H1 (cell line): ENCODE measurements around the gene MYO1D. TPM values are rescaled to one million over a fixed set of nuclear protein-coding genes. Genes with fewer than 3 reads are reported as not detected.

ENCODE experiments used
- CTCF ChIA-PET: fragments of 300-600 bp; sonication (Branson Sonifier 250); formaldehyde crosslinking; loops from one replicate; lab custom pipeline; 2021; ENCODE audit not compliant: partially characterized antibody; lab: Charles Lee
- POLR2A ChIA-PET: fragments of 300-600 bp; sonication (Branson Sonifier 250); formaldehyde crosslinking; loops from one replicate; lab custom pipeline; 2021; ENCODE audit warnings: inconsistent platforms; ENCODE audit not compliant: partially characterized antibody; lab: Charles Lee
- DNase-seq, 2 experiments: peaks; one replicate each; pipeline versions ENCODE4 v3.0.0 to v3.0.0-alpha.2; 2010 to 2022; ENCODE audit warnings: low spot score in 2 of 2, low read depth in 1 of 2, mixed read lengths in 1 of 2
- FAIRE-seq: peaks from 2 replicates; lab custom pipeline; 2011; peaks lifted over from hg19 to GRCh38; lab: Jason Lieb, UNC
- H2AFZ ChIP-seq: 2 replicates; pipeline ENCODE4 v1.8.1; 2012; ENCODE audit warnings: low read length, inconsistent platforms
- H2AK5ac ChIP-seq: 2 replicates; pipeline ENCODE4 v1.6.1; 2013; ENCODE audit warnings: low read depth, low read length
- H2BK120ac ChIP-seq: replicated peaks from 2 replicates; pipeline ENCODE3; 2013; ENCODE audit warnings: low read depth, low read length, inconsistent platforms
- H2BK12ac ChIP-seq: 2 replicates; pipeline ENCODE4 v1.6.1; 2013; ENCODE audit warnings: low read depth, low read length
- H2BK15ac ChIP-seq: 2 replicates; pipeline ENCODE4 v1.6.1; 2013; ENCODE audit warnings: low read length
- H2BK20ac ChIP-seq: 2 replicates; pipeline ENCODE4 v1.6.1; 2013; ENCODE audit warnings: low read length
- H2BK5ac ChIP-seq: 2 replicates; pipeline ENCODE4 v1.6.1; 2013; ENCODE audit warnings: low read depth, low read length
- H3K14ac ChIP-seq: 2 replicates; pipeline ENCODE4 v1.6.1; 2013; ENCODE audit warnings: inconsistent platforms; ENCODE audit not compliant: insufficient read length
- H3K18ac ChIP-seq: 2 replicates; pipeline ENCODE4 v1.6.1; 2013; ENCODE audit warnings: low read length; ENCODE audit errors: extremely low read depth
- H3K23ac ChIP-seq: 2 replicates; pipeline ENCODE4 v1.6.1; 2013; ENCODE audit warnings: inconsistent platforms; ENCODE audit not compliant: insufficient read length
- H3K23me2 ChIP-seq: 2 replicates; pipeline ENCODE4 v1.6.1; 2013; ENCODE audit warnings: low read depth, low read length
- H3K27ac ChIP-seq: 2 replicates; pipeline ENCODE4 v1.6.1; 2011; ENCODE audit warnings: low read depth, low read length, inconsistent platforms
- H3K27me3 ChIP-seq, 4 experiments: replicated peaks in 1 of 4; 1 replicate in 1 of 4; 2 replicates in 3 of 4; pipeline versions ENCODE4 v1.6.1 to v1.8.1; 2011 to 2013; ENCODE audit warnings: low read length in 3 of 4, mild to moderate bottlenecking in 3 of 4, inconsistent platforms in 2 of 4, mixed read lengths in 2 of 4, moderate library complexity in 1 of 4; ENCODE audit not compliant: control insufficient read depth in 3 of 4, insufficient read depth in 3 of 4; ENCODE audit errors: extremely low read depth in 1 of 4
- H3K36me3 ChIP-seq, 4 experiments: 2 replicates each; pipeline versions ENCODE4 v1.6.1 to v1.8.1; 2011 to 2013; ENCODE audit warnings: mild to moderate bottlenecking in 4 of 4, low read length in 3 of 4, moderate library complexity in 2 of 4, control low read depth in 1 of 4, inconsistent platforms in 1 of 4; ENCODE audit not compliant: insufficient read depth in 4 of 4, control insufficient read depth in 2 of 4
- H3K4ac ChIP-seq: replicated peaks from 2 replicates; pipeline ENCODE3; 2013; ENCODE audit warnings: low read length, low read depth, mixed read lengths, inconsistent platforms; ENCODE audit not compliant: insufficient read length
- H3K4me1 ChIP-seq, 4 experiments: replicated peaks in 1 of 4; 1 replicate in 1 of 4; 2 replicates in 3 of 4; pipeline versions ENCODE4 v1.6.1 to v1.8.1; 2011 to 2013; ENCODE audit warnings: low read length in 3 of 4, inconsistent platforms in 2 of 4, mixed read lengths in 1 of 4; ENCODE audit not compliant: insufficient read depth in 4 of 4, control insufficient read depth in 3 of 4
- H3K4me2 ChIP-seq, 2 experiments: 2 replicates each; pipeline versions ENCODE4 v1.6.1 to v1.8.1; 2011 to 2013; ENCODE audit warnings: low read depth in 2 of 2, low read length in 2 of 2, control low read depth in 1 of 2, inconsistent platforms in 1 of 2, mild to moderate bottlenecking in 1 of 2; ENCODE audit not compliant: insufficient read depth in 1 of 2
- H3K4me3 ChIP-seq, 4 experiments: fragments of 200-600, 300-600 bp in 1 of 4; sonication (generic), shearing (Covaris generic), sonication (Bioruptor Twin) in 1 of 4; 2 replicates each; pipeline versions ENCODE4 v1.5.1 to v1.8.1; 2011 to 2016; ENCODE audit warnings: low read length in 4 of 4, low read depth in 3 of 4, control low read depth in 2 of 4, inconsistent platforms in 2 of 4, mild to moderate bottlenecking in 2 of 4, mixed read lengths in 1 of 4, moderate library complexity in 1 of 4; ENCODE audit not compliant: insufficient read depth in 2 of 4; ENCODE audit errors: extremely low read depth in 1 of 4
- H3K56ac ChIP-seq: replicated peaks from 2 replicates; pipeline ENCODE3; 2013; ENCODE audit warnings: low read depth, mild to moderate bottlenecking, mixed read lengths, low read length, inconsistent platforms; ENCODE audit not compliant: insufficient read length
- H3K79me1 ChIP-seq: 2 replicates; pipeline ENCODE4 v1.6.1; 2013; ENCODE audit warnings: low read depth, low read length, control low read depth
- H3K79me2 ChIP-seq, 2 experiments: 2 replicates each; pipeline versions ENCODE4 v1.6.1 to v1.8.1; 2012 to 2013; ENCODE audit warnings: low read length in 2 of 2, mild to moderate bottlenecking in 2 of 2, inconsistent platforms in 1 of 2; ENCODE audit not compliant: insufficient read depth in 2 of 2, control insufficient read depth in 1 of 2
- H3K9ac ChIP-seq, 4 experiments: replicated peaks in 1 of 4; 1 replicate in 1 of 4; 2 replicates in 3 of 4; pipeline versions ENCODE4 v1.6.1 to v1.8.1; 2011 to 2013; ENCODE audit warnings: low read depth in 3 of 4, low read length in 3 of 4, control low read depth in 2 of 4, mild to moderate bottlenecking in 2 of 4, moderate library complexity in 2 of 4, inconsistent platforms in 1 of 4; ENCODE audit errors: extremely low read depth in 1 of 4
- H3K9me3 ChIP-seq, 2 experiments: 2 replicates each; pipeline versions ENCODE4 v1.6.1 to v1.8.1; 2012 to 2013; ENCODE audit warnings: mild to moderate bottlenecking in 2 of 2, moderate library complexity in 2 of 2, control low read depth in 1 of 2, inconsistent platforms in 1 of 2, low read depth in 1 of 2, low read length in 1 of 2, mixed read lengths in 1 of 2; ENCODE audit not compliant: insufficient read depth in 2 of 2
- H4K20me1 ChIP-seq, 2 experiments: replicated peaks in 1 of 2; 2 replicates each; pipeline versions ENCODE3 to v1.8.1; 2011 to 2013; ENCODE audit warnings: inconsistent platforms in 2 of 2, low read length in 2 of 2, mild to moderate bottlenecking in 1 of 2; ENCODE audit not compliant: insufficient read depth in 2 of 2, control insufficient read depth in 1 of 2
- H4K5ac ChIP-seq: 2 replicates; pipeline ENCODE4 v1.6.1; 2013; ENCODE audit warnings: low read length, low read depth, mixed read lengths, inconsistent platforms; ENCODE audit not compliant: insufficient read length
- H4K8ac ChIP-seq: 2 replicates; pipeline ENCODE4 v1.8.0; 2013; ENCODE audit warnings: mild to moderate bottlenecking, moderate library complexity, low read length, inconsistent platforms; ENCODE audit not compliant: insufficient read depth; ENCODE audit errors: extremely low read depth
- H4K91ac ChIP-seq: replicated peaks from 2 replicates; pipeline ENCODE3; 2013; ENCODE audit warnings: low read length, mixed read lengths, inconsistent platforms; ENCODE audit not compliant: insufficient read length
- CHD2 ChIP-seq: IDR thresholded peaks from 2 replicates; pipeline ENCODE4 v1.6.1; 2012; ENCODE audit warnings: low read length, improper control_type of control experiment
- KDM5A ChIP-seq: fragments of 200-600 bp; IDR thresholded peaks from 2 replicates; pipeline ENCODE4 v1.7.1; 2012; ENCODE audit warnings: mild to moderate bottlenecking, low read length, inconsistent platforms, mixed read lengths
- SIX5 ChIP-seq: IDR thresholded peaks from 2 replicates; pipeline ENCODE4 v1.6.1; 2011; ENCODE audit warnings: mild to moderate bottlenecking, low read depth, low read length
- SP4 ChIP-seq: IDR thresholded peaks from 2 replicates; pipeline ENCODE4 v1.6.1; 2012; ENCODE audit warnings: low read length, inconsistent platforms
- TEAD4 ChIP-seq: IDR thresholded peaks from 2 replicates; pipeline ENCODE4 v1.6.1; 2012; ENCODE audit warnings: low read depth, low read length, inconsistent platforms, mixed read lengths
- polyA plus RNA-seq, 7 experiments: library from polyadenylated mRNA; depleted of rRNA in 3 of 7; stranded (reverse) in 5 of 7; unstranded in 2 of 7; fragments of >200 nt in 5 of 7; fragments of 200-250 nt in 2 of 7; gene quantifications; 1 replicate in 5 of 7; 2 replicates in 1 of 7; 4 replicates in 1 of 7; pipeline versions ENCODE4 v1.2.1 to v1.2.3, GENCODE V29; 2011 to 2013; ENCODE audit warnings: missing spikeins in 2 of 7, mixed read lengths in 2 of 7
- total RNA-seq: library from RNA; stranded (reverse); fragmentation: NEBNext Ultra II Directional; extraction: Animal tissue kit (Norgen Biotek cat#: 25700); gene quantifications from 2 replicates; pipeline ENCODE4 v1.2.1, GENCODE V29; 2021

Gene MYO1D
- total and polyA plus RNA-seq, 2 of the 8 experiments (the other 6 are each of a cell fraction or from before 2014, with no cell fraction given): 6.5 to 25.4 TPM

DNA sequence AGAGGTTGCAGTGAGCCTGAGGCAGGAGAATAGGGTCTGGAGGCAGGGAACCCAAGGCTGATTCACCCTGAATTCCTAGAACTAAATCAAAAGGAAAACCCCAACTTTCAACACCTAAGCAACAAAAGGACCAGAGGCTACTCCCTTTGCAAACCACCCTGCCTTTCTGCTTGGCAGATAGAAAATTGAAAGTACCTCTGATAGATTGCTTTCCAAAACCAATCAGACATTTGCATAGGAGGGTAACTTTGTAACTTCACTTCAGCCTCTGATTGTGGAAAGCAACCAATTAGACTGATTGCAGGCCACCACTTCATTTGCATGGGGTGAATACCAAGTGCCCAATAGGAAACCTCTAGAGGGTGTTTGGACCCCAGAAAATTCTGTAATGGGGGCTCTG is 40.2 kb upstream of the MYO1D start:
- Histone ChIP-seq H3K27me3 (no peaks in the 10 kb centered on the region), H3K36me3 (no peaks in the 10 kb centered on the region), H2BK5ac (no peak overlapping the region), H3K27ac (no peak overlapping the region), H2AK5ac (no peak overlapping the region), H3K79me1 (no peaks in the 10 kb centered on the region), H3K9me3 (no peaks in the 10 kb centered on the region), H3K18ac (no peak overlapping the region), H3K4me1 (peaks cover 3 to 12% (median 4%) of the 10 kb centered on the region in 4 experiments; a peak in 5 of 7 replicates), H2BK20ac (no peak overlapping the region), H3K4ac (no peak overlapping the region), H4K8ac (no peak overlapping the region), H2BK120ac (no peak overlapping the region), H3K9ac (no peak overlapping the region), H4K5ac (no peak overlapping the region), H3K4me3 (no peak overlapping the region), H3K14ac (no peak overlapping the region), H3K79me2 (no peaks in the 10 kb centered on the region), H3K23ac (no peak overlapping the region), H2AFZ (no peak overlapping the region), H3K56ac (no peak overlapping the region), H4K20me1 (no peaks in the 10 kb centered on the region), H3K4me2 (no peak overlapping the region), H4K91ac (no peak overlapping the region), H3K23me2 (no peaks in the 10 kb centered on the region), H2BK12ac (no peak overlapping the region), H2BK15ac (no peak overlapping the region; the same call in 1 of the 2 replicates)
- no peak for FAIRE-seq
- CTCF ChIA-PET: interaction anchor here (1.4 to 2.3 kb wide), 4 partner anchors 7 to 134 kb away, joined by 4 to 15 read pairs (median 8); no protein-coding TSS in a partner anchor
- no peak for DNase-seq
- POLR2A ChIA-PET: interaction anchor here (1.2 kb wide), 1 partner anchor 12 kb away, joined by 5 read pairs; no protein-coding TSS in a partner anchor
- no peak for TF ChIP-seq SIX5
- no peak for TF ChIP-seq SP4
- TF ChIP-seq TEAD4: no peak
- TF ChIP-seq KDM5A: no peak
- no peak for TF ChIP-seq CHD2
- TF ChIP-seq, all 59 proteins: peak for 0
